SU-DHL-6 (cell line): ENCODE data around the gene IRF8.

Experiments used
- H2AFZ ChIP-seq: fragments of 200-600 bp; sonication (generic); 2 replicates; pipeline ENCODE4 v1.6.1; 2014; ENCODE audit warnings: low read depth, mild to moderate bottlenecking, moderate library complexity, mixed read lengths, antibody characterized with exemption, low read length; ENCODE audit not compliant: severe bottlenecking
- H3F3A ChIP-seq: fragments of 200-600 bp; shearing (Covaris generic); 2 replicates; pipeline ENCODE4 v1.6.0; 2016; ENCODE audit warnings: antibody characterized with exemption, mild to moderate bottlenecking; ENCODE audit not compliant: insufficient read depth
- H3K27ac ChIP-seq: fragments of 200-600 bp; sonication (generic); 2 replicates; pipeline ENCODE4 v1.5.1; 2016; ENCODE audit warnings: low read depth, mild to moderate bottlenecking, low read length, moderate library complexity, mixed read lengths
- H3K27me3 ChIP-seq: fragments of 200-600 bp; sonication (generic), shearing (Covaris generic); 2 replicates; pipeline ENCODE4 v1.6.0; 2014; ENCODE audit warnings: mild to moderate bottlenecking, low read length
- H3K36me3 ChIP-seq: fragments of 200-600 bp; sonication (generic); 2 replicates; pipeline ENCODE4 v1.6.1; 2014; ENCODE audit warnings: mild to moderate bottlenecking, low read length, mixed read lengths
- H3K4me2 ChIP-seq: fragments of 300-600, 200-600 bp; shearing (Covaris generic), sonication (generic); 2 replicates; pipeline ENCODE4 v1.6.0; 2014; ENCODE audit warnings: low read length, low read depth, mild to moderate bottlenecking; ENCODE audit not compliant: poor library complexity, severe bottlenecking
- H3K4me3 ChIP-seq: fragments of 200-600 bp; sonication (generic); 2 replicates; pipeline ENCODE4 v1.5.1; 2014; ENCODE audit warnings: antibody characterized with exemption, low read length, mild to moderate bottlenecking, mixed read lengths; ENCODE audit not compliant: insufficient read depth, poor library complexity, severe bottlenecking
- H3K79me2 ChIP-seq: fragments of 200-600 bp; sonication (generic); 2 replicates; pipeline ENCODE4 v1.6.1; 2014; ENCODE audit warnings: mild to moderate bottlenecking, low read length, moderate library complexity; ENCODE audit not compliant: insufficient read depth
- H3K9ac ChIP-seq: fragments of 200-600 bp; sonication (generic); 2 replicates; pipeline ENCODE4 v1.7.0; 2014; ENCODE audit warnings: mild to moderate bottlenecking, low read length
- H3K9me2 ChIP-seq: fragments of 200-600 bp; sonication (generic); replicated peaks from 2 replicates; pipeline ENCODE4 v1.6.1; 2014; ENCODE audit warnings: low read length; ENCODE audit not compliant: insufficient read depth
- H3K9me3 ChIP-seq: fragments of 200-600 bp; sonication (generic); 2 replicates; pipeline ENCODE4 v1.6.1; 2014; ENCODE audit warnings: low read length, mixed read lengths; ENCODE audit not compliant: insufficient read depth
- H4K20me1 ChIP-seq: fragments of 200-600 bp; sonication (generic); 2 replicates; pipeline ENCODE4 v1.6.1; 2014; ENCODE audit warnings: low read depth, mild to moderate bottlenecking, antibody characterized with exemption, low read length, moderate library complexity, mixed read lengths
- EZH2phosphoT487 ChIP-seq: fragments of 200-600 bp; sonication (generic), shearing (Covaris generic); conservative IDR thresholded peaks from 2 replicates; pipeline ENCODE4 v1.6.1; 2018; ENCODE audit warnings: mild to moderate bottlenecking, antibody characterized with exemption, low read length, moderate library complexity, mixed read lengths
- TF ChIP-seq, protein P1 (sequence below): fragments of 200-600 bp; sonication (generic); IDR thresholded peaks from one replicate; pipeline ENCODE4 v1.5.1; 2017; ENCODE audit warnings: antibody characterized with exemption, mild to moderate bottlenecking, low read length, moderate library complexity; ENCODE audit not compliant: insufficient read depth, poor library complexity, severe bottlenecking

Gene IRF8

DNA sequence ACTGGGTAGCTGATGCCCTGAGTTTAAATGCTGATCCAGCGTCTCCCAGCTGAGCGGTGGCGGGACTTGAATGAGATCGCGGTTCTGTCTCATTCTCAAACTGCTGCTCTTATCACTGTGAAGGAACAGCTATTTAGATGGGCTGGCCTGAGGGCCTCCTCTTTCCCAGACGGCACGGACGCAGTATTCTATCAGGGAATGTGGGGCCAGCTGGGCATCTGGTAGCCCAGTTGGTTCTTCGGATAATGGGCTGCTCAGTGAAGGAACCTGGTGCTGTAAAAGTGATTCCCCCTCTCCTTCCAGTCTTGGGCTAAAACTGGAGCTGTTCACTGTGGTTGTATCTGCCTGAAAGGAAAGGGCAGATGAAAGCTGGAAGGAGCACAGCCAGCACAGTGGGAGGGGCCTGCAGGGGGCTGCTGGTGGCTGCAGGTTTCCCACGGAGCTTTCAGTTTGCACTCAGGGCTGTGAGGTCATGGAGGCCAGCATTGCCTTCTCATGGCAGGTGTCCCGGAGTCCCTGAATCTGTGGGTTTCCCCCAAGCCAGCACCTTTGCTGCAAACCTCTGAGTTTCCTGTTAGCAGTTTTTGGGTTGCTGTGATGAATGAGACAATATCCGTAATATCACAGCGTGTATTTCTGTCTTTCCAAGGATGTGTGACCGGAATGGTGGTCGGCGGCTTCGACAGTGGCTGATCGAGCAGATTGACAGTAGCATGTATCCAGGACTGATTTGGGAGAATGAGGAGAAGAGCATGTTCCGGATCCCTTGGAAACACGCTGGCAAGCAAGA lies 3.6 kb downstream of the IRF8 start:
- Histone ChIP-seq H3K9ac (peak overlapping the region; percentile 85), H3K36me3 (peaks cover 51% of the 10 kb centered on the region), H3K27ac (peak overlapping the region; percentile 98), H3K27me3 (no peaks in the 10 kb centered on the region), H3F3A (peaks cover 86% of the 10 kb centered on the region), H3K4me3 (peak overlapping the region; percentile 89), H3K9me2 (no peaks in the 10 kb centered on the region), H2AFZ (no peak overlapping the region), H3K9me3 (no peaks in the 10 kb centered on the region), H4K20me1 (peaks cover 5% of the 10 kb centered on the region; the same call in 1 of the 2 replicates), H3K79me2 (peaks cover 90% of the 10 kb centered on the region), H3K4me2 (peak overlapping the region; percentile 93)
- no peak for TF ChIP-seq EZH2phosphoT487
- TF ChIP-seq, protein P1, sequence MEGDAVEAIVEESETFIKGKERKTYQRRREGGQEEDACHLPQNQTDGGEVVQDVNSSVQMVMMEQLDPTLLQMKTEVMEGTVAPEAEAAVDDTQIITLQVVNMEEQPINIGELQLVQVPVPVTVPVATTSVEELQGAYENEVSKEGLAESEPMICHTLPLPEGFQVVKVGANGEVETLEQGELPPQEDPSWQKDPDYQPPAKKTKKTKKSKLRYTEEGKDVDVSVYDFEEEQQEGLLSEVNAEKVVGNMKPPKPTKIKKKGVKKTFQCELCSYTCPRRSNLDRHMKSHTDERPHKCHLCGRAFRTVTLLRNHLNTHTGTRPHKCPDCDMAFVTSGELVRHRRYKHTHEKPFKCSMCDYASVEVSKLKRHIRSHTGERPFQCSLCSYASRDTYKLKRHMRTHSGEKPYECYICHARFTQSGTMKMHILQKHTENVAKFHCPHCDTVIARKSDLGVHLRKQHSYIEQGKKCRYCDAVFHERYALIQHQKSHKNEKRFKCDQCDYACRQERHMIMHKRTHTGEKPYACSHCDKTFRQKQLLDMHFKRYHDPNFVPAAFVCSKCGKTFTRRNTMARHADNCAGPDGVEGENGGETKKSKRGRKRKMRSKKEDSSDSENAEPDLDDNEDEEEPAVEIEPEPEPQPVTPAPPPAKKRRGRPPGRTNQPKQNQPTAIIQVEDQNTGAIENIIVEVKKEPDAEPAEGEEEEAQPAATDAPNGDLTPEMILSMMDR = no peak

DNA sequence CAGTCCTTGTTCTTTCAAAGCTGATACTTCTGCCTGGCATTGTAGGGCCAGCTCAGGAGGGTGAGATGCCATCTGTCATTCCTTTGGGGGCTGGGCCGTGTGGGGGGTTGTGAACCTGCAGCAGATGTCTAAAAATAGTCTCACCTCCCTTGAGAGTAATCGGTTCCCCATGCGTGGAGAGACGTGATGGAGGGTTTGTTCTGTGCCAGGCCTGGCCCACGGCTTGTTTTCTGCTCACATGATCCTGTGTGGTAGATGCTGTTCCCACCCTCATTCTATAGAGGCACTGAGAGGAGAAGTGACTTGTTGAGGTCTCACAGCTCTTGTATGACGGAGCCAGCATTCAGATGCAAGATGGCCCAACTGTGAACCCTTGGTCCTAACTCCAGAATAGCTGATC lies 4.6 kb downstream of the IRF8 start:
- Histone ChIP-seq H3K4me2 (peak overlapping the region; percentile 93), H3K27ac (peak overlapping the region; percentile 98), H3K9ac (peak overlapping the region; percentile 85), H4K20me1 (peaks cover 5% of the 10 kb centered on the region; the same call in 1 of the 2 replicates), H3K9me3 (no peaks in the 10 kb centered on the region), H3K9me2 (no peaks in the 10 kb centered on the region), H3K36me3 (peaks cover 51% of the 10 kb centered on the region), H3F3A (peaks cover 89% of the 10 kb centered on the region), H3K79me2 (peaks cover 85% of the 10 kb centered on the region), H3K27me3 (no peaks in the 10 kb centered on the region), H3K4me3 (peak overlapping the region; percentile 89), H2AFZ (no peak overlapping the region)
- TF ChIP-seq, protein P1 = no peak
- no peak for TF ChIP-seq EZH2phosphoT487

DNA sequence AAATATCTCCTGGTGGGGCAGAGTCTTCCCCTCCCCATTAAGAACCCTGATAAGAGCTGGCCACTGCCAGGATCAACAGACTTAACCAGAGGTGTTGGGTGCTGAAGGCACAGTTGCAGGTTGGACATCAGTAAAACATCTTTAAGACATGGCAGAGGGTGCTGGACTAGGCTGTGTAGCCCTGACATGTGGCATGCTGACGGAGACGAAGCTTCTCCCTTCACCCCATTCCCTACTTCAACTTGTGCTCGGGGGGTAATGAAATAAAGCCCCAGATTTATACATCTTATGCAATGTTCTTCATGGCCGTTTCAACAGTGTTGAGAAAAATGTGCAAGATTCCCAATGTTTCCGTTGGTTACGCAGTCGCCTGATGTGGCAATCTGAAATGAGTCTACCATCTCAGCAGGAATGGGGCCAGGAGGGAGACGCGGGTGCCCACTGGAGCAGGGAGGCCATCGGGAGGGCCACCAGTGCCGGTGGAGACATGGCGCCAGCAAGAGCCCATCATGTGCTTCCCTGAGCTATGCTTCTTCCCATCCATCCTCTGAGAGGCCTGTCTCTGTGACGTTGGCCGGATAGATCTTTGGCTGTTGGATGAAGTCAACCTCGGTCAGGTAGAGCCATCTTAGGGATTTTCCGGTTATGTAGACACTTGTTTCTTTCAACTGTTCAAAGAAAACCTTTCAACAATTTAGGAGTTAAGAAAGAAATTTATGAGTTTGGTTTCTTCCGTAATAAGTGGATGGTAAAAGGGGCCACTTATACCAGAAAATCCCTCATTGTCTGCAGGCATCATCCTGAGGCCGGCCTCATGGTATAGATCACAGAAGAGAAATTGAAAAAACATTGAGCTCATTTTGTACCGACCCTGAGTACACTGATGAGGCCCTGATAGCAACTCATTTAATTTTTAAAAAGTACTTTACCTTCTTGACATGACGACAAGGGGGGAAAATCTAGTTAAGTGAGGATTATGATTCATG lies 6.4 kb downstream of the IRF8 start:
- Histone ChIP-seq H3K27ac (peak overlapping the region; percentile 98), H3K36me3 (peaks cover 53% of the 10 kb centered on the region), H3K4me2 (peak overlapping the region; percentile 93)

More for the DNA sequence above, 6.4 kb downstream of the IRF8 start:
- H3K9me3 ChIP-seq = no peaks in the 10 kb centered on the region
- H3K79me2 ChIP-seq = peaks cover 71% of the 10 kb centered on the region
- H3K9ac ChIP-seq = peak overlapping the region; percentile 85
- H2AFZ ChIP-seq = no peak overlapping the region
- TF ChIP-seq, protein P1 = no peak
- TF ChIP-seq EZH2phosphoT487 = no peak
- H3K9me2 ChIP-seq = no peaks in the 10 kb centered on the region
- H3K4me3 ChIP-seq = peak overlapping the region; percentile 89
- peaks cover 5% of the 10 kb centered on the region; the same call in 1 of the 2 replicates for H4K20me1 ChIP-seq
- no peaks in the 10 kb centered on the region for H3K27me3 ChIP-seq
- H3F3A ChIP-seq = peaks cover 96% of the 10 kb centered on the region
